Panc1 (cell line): ENCODE data around the gene MCU. TPM values are rescaled to one million over a fixed set of nuclear protein-coding genes. Genes with fewer than 3 reads are reported as not detected.

Source experiments
- ATAC-seq: fragments of 200-7000 bp; cut with Tn5 transposase; 2 replicates; pipeline ENCODE4 v1.9.1; 2020; ENCODE audit warnings: mild to moderate bottlenecking, moderate library complexity
- BruUV-seq: library from RNA; stranded (reverse); fragments of 400-500 nt; replicated peaks from 2 replicates; lab custom pipeline; 2021; lab: Mats Ljungman, UMichigan
- CTCF ChIA-PET: fragments of 300-600 bp; sonication (Branson Sonifier 250); formaldehyde crosslinking; loops from one replicate; lab custom pipeline; 2022; ENCODE audit warnings: antibody characterized with exemption; lab: Charles Lee
- POLR2A ChIA-PET: fragments of 300-600 bp; sonication (Branson Sonifier 250); formaldehyde crosslinking; loops from one replicate; lab custom pipeline; 2022; ENCODE audit warnings: antibody characterized with exemption; lab: Charles Lee
- DNase-seq: peaks from one replicate; pipeline ENCODE4 v3.0.0-alpha.2; 2010; ENCODE audit warnings: low read depth, low spot score
- H3K27ac ChIP-seq: 2 replicates; pipeline ENCODE4 v1.5.1; 2011; ENCODE audit warnings: mild to moderate bottlenecking, low read length, inconsistent platforms
- H3K27me3 ChIP-seq: fragments of 200-500 bp; sonication (Bioruptor generic); 2 replicates; pipeline ENCODE4 v1.6.0; 2014; ENCODE audit warnings: low read length, inconsistent platforms; ENCODE audit not compliant: control insufficient read depth, insufficient read depth
- H3K36me3 ChIP-seq: fragments of 200-500 bp; sonication (Bioruptor generic); 2 replicates; pipeline ENCODE4 v1.5.1; 2014; ENCODE audit warnings: inconsistent platforms, mild to moderate bottlenecking, low read length, moderate library complexity; ENCODE audit not compliant: control insufficient read depth, insufficient read depth
- H3K4me1 ChIP-seq: 2 replicates; pipeline ENCODE4 v1.5.1; 2011; ENCODE audit warnings: inconsistent platforms, mild to moderate bottlenecking, low read length, moderate library complexity; ENCODE audit not compliant: control insufficient read depth, insufficient read depth
- H3K4me3 ChIP-seq, 2 experiments: 2 replicates each; pipeline ENCODE4 v1.5.1; 2011 to 2012; ENCODE audit warnings: low read depth in 2 of 2, low read length in 2 of 2, mild to moderate bottlenecking in 2 of 2, inconsistent platforms in 1 of 2, moderate library complexity in 1 of 2
- H3K9me3 ChIP-seq: fragments of 200-500 bp; sonication (Bioruptor generic); 2 replicates; pipeline ENCODE4 v1.5.1; 2014; ENCODE audit warnings: low read depth, mild to moderate bottlenecking, inconsistent platforms, low read length, moderate library complexity; ENCODE audit not compliant: control insufficient read depth, insufficient read depth
- CTCF ChIP-seq: fragments of 450-650 bp; IDR thresholded peaks from 2 replicates; pipeline ENCODE4 v1.5.1; 2017; ENCODE audit warnings: mild to moderate bottlenecking
- POLR2AphosphoS5 ChIP-seq: IDR thresholded peaks from 2 replicates; pipeline ENCODE4 v1.6.1; 2012; ENCODE audit warnings: mild to moderate bottlenecking, low read depth, low read length, moderate library complexity
- REST ChIP-seq, 2 experiments: IDR thresholded peaks; 2 replicates each; pipeline ENCODE4 v1.6.1; 2011 to 2012; ENCODE audit warnings: low read depth in 2 of 2, control low read depth in 1 of 2, low read length in 1 of 2, mild to moderate bottlenecking in 1 of 2, moderate library complexity in 1 of 2; ENCODE audit not compliant: insufficient read depth in 1 of 2
- SIN3A ChIP-seq: IDR thresholded peaks from 2 replicates; pipeline ENCODE4 v1.6.1; 2012; ENCODE audit warnings: low read depth, mild to moderate bottlenecking, low read length, moderate library complexity, borderline replicate concordance; ENCODE audit not compliant: insufficient read depth
- TCF7L2 ChIP-seq: IDR thresholded peaks from 2 replicates; pipeline ENCODE4 v1.6.1; 2011; ENCODE audit warnings: mild to moderate bottlenecking, low read depth, low read length, inconsistent platforms
- in situ Hi-C: cut with HindIII; loops from 2 replicates; pipeline ENCODE4 v1.10.0; 2016; ENCODE audit warnings: low sequenced_read_pairs, low pct_unique_long_range_greater_than_20kb
- intact Hi-C: fragments of 100-400 bp; cut with micrococcal nuclease; formaldehyde crosslinking; loops from one replicate; pipeline ENCODE4 v1.10.0; 2022; ENCODE audit not compliant: unreplicated experiment
- total RNA-seq: library from RNA; stranded (reverse); gene quantifications from one replicate; pipeline ENCODE4 v1.2.1, GENCODE V29; 2021; ENCODE audit not compliant: unreplicated experiment

Gene MCU
- total RNA-seq, 1 experiment from 2014 or later = 31.6 TPM

- DNase-seq = no peak
- intact Hi-C loops (no loop called here), in situ Hi-C loops (no loop called here)
- peaks cover 15% of the 10 kb centered on the region for H3K4me1 ChIP-seq
- no peaks in the 10 kb centered on the region for H3K27me3 ChIP-seq
- H3K4me3 ChIP-seq = no peak overlapping the region
- POLR2A ChIA-PET = no interaction called here
- no peaks in the 10 kb centered on the region; the same call in 1 of the 2 replicates for H3K36me3 ChIP-seq
- no TSS peak for BruUV-seq
- no peak for ATAC-seq
- CTCF ChIA-PET = no interaction called here
- TF ChIP-seq TCF7L2 (no peak), SIN3A (no peak), POLR2AphosphoS5 (no peak), CTCF (no peak), REST (IDR thresholded peaks at IDR 0.05; ENCODE audit: insufficient read depth in 1 of 2, low read depth in 2 of 2, low read length in 1 of 2) (no peak)
- no peak overlapping the region for H3K27ac ChIP-seq
- H3K9me3 ChIP-seq = no peaks in the 10 kb centered on the region
Observed at GRCh38 chr10:72689660-72690059, 2.3 kb upstream of the MCU start.

GRCh38 chr10:72690071-72690755 is 1.7 kb upstream of the MCU start:
- H3K27me3 ChIP-seq = no peaks in the 10 kb centered on the region
- in situ Hi-C loops (no loop called here), intact Hi-C loops (no loop called here)
- ChIA-PET POLR2A (no interaction called here), CTCF (no interaction called here)
- BruUV-seq = no TSS peak
- H3K4me1 ChIP-seq = peaks cover 18% of the 10 kb centered on the region
- H3K27ac ChIP-seq = no peak overlapping the region
- no peak for TF ChIP-seq POLR2AphosphoS5
- TF ChIP-seq REST (IDR thresholded peaks at IDR 0.05; ENCODE audit: insufficient read depth in 1 of 2, low read depth in 2 of 2, low read length in 1 of 2) = no peak
- TF ChIP-seq SIN3A = no peak
- no peak for TF ChIP-seq TCF7L2
- no peak for TF ChIP-seq CTCF
- H3K36me3 ChIP-seq = no peaks in the 10 kb centered on the region; the same call in 1 of the 2 replicates
- DNase-seq = no peak
- H3K4me3 ChIP-seq = no peak overlapping the region
- no peak for ATAC-seq
- H3K9me3 ChIP-seq = no peaks in the 10 kb centered on the region
